Motor neuron (in vitro differentiated cells): ENCODE measurements around the gene OR2D3. TPM values are rescaled to one million over a fixed set of nuclear protein-coding genes. Genes with fewer than 3 reads are reported as not detected.
"Not testable (repeated sequence)": the region's sequence is repeated elsewhere in the genome, so short reads cannot be mapped to it uniquely, and the experiment has no call there.

Source experiments
- ATAC-seq, 8 experiments: fragments of 200-7000 bp; cut with Tn5 transposase; replicated peaks in 6 of 8; 2 replicates each; pipeline ENCODE4 v1.8.0; 2021; ENCODE audit warnings: mild to moderate bottlenecking in 8 of 8, moderate library complexity in 8 of 8
- H3K27ac ChIP-seq, 2 donors: fragments of 250-450 bp; sonication (Bioruptor Pico); 2 replicates each; pipeline ENCODE4 v1.9.0; 2021; ENCODE audit warnings: antibody characterized with exemption in 2 of 2, mild to moderate bottlenecking in 2 of 2, moderate library complexity in 1 of 2
- H3K4me1 ChIP-seq, 2 donors: fragments of 250-450 bp; sonication (Bioruptor Pico); replicated peaks in 1 of 2; 2 replicates each; pipeline ENCODE4 v1.6.1; 2021; ENCODE audit warnings: antibody characterized with exemption in 2 of 2, mild to moderate bottlenecking in 2 of 2, moderate library complexity in 1 of 2
- H3K4me3 ChIP-seq, 5 donors: fragments of 250-450 bp; sonication (Bioruptor Pico); 2 replicates each; pipeline ENCODE4 v1.9.0; 2021; ENCODE audit warnings: antibody characterized with exemption in 5 of 5, mild to moderate bottlenecking in 5 of 5, moderate library complexity in 4 of 5
- WGBS, 10 experiments: fragments of 450-650 bp; shearing (Covaris generic); methylation state at CpG; one replicate each; pipeline ENCODE4 v1.0.0; 2022; 5-methylcytosine and 5-hydroxymethylcytosine counted together
- in situ Hi-C, 9 experiments: fragments of 400-800 bp; cut with MboI; loops; one replicate each; pipeline ENCODE4 v1.15.0; 2021; ENCODE audit warnings: low sequenced_read_pairs in 9 of 9, low pct_unique_long_range_greater_than_20kb in 2 of 9; ENCODE audit not compliant: unreplicated experiment in 9 of 9
- total RNA-seq, 8 experiments: library from RNA; unstranded; fragments of 300-600 nt; gene quantifications; 2 replicates each; pipeline versions ENCODE4 v1.2.3 to v1.2.4, GENCODE V29; 2022

Gene OR2D3
- total RNA-seq, 8 experiments from 2014 or later, result 0.52 to 3.0 (median 1.1) TPM; not detected in 4

DNA sequence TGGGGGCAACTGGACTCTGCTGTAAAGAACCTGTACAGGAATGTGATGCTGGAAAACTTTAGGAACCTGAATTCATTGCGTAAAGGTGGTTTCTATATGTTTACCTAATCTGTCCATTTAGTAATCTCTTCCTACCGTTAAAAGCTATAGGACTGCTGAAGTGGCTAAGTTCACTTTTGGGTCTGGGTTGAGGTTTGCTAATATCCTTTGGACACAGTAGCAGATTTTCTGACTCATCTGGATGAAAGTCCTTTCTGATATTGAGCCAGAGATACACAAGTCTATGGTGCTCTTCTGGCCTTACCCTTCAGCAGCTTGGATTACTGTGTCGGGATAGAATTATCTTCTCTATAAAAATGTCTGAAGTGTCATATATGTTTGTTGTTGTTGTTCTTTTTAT, 22.3 kb downstream of the OR2D3 start:
- ATAC-seq, result no peak

GRCh38 chr11:6954248-6954647, 33.4 kb downstream of the OR2D3 start:
- H3K27ac ChIP-seq, H3K4me1 ChIP-seq, in situ Hi-C loops, ATAC-seq, H3K4me3 ChIP-seq: not testable (repeated sequence)
- WGBS, 10 experiments, result 100% methylated on average over 4 of the region's 10 CpGs; no CpG with 5 or more reads in 9 of the 10 experiments

More for the DNA sequence above, 22.3 kb downstream of the OR2D3 start:
- H3K4me1 ChIP-seq, result no peaks in the 10 kb centered on the region
- 78 to 100% (median 100%) methylated on average over 1 to 3 of the region's 3 CpGs; no CpG with 5 or more reads in 2 of the 10 experiments for WGBS, 10 experiments
- in situ Hi-C loops, result no loop called here
- H3K27ac ChIP-seq, result no peak overlapping the region
- H3K4me3 ChIP-seq, result no peak overlapping the region

- no peak for ATAC-seq
- no peaks in the 10 kb centered on the region for H3K4me1 ChIP-seq
- no peak overlapping the region for H3K4me3 ChIP-seq
- in situ Hi-C loops, result no loop called here
- no peak overlapping the region for H3K27ac ChIP-seq
These were observed 41.3 kb downstream of the OR2D3 start for GRCh38 chr11:6962141-6962540.

DNA sequence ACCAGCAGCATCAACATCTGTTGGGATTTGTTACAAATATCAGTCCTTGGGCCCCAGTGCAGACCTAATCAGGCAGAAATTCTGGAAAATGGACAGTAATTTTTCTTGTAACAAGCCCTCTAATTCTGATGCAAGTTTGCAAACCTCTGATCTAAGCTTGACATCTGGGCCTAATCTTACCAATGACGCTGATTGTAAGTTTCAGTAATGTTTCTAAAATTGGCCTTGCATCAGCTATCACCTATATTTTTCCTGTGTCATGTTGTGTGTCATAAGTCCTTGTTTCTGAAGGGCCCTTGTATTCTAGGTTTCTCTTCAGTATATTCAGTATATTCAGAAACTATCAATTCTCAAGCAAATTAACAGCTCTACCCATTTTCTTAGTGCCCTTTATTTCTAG, 41.9 kb downstream of the OR2D3 start:
- 83 to 100% (median 86%) methylated on average over 1 of the region's 1 CpG; no CpG with 5 or more reads in 5 of the 10 experiments for WGBS, 10 experiments
- no peak overlapping the region for H3K27ac ChIP-seq
- no peak for ATAC-seq
- H3K4me1 ChIP-seq, result no peaks in the 10 kb centered on the region
- no peak overlapping the region for H3K4me3 ChIP-seq
- in situ Hi-C loops, result no loop called here

- ATAC-seq, result no peak
- WGBS, 10 experiments, result 80 to 100% (median 100%) methylated on average over 1 of the region's 1 CpG; no CpG with 5 or more reads in 6 of the 10 experiments
- H3K4me1 ChIP-seq, result no peaks in the 10 kb centered on the region
- no peak overlapping the region for H3K27ac ChIP-seq
- in situ Hi-C loops, result no loop called here
- H3K4me3 ChIP-seq, result no peak overlapping the region
These were observed 48.0 kb downstream of the OR2D3 start for GRCh38 chr11:6968816-6969215.

DNA sequence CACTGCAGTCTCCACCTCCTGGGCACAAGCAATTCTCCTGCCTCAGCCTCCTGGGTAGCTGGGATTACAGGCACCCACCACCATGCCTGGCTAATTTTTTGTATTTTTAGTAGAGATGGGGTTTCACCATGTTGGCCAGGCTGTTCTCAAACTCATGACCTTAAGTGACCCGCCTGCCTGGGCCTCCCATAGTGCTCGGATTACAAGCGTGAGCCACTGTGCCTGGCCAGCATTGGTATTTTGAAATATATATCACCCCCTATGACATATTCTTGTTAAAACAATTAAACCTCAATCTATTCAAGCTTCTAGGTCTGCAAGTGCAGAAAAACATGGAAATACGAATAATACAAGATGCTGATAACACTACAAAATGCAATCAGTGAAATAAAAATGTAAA, 49.1 kb downstream of the OR2D3 start:
- H3K4me3 ChIP-seq, H3K27ac ChIP-seq, H3K4me1 ChIP-seq, ATAC-seq, in situ Hi-C loops: not testable (repeated sequence)
- WGBS, 10 experiments, result 40 to 100% (median 75%) methylated on average over 1 to 4 of the region's 4 CpGs; no CpG with 5 or more reads in 2 of the 10 experiments

Other genes with a start within 250 kb of the OR2D3 start
- 100 to 1,000 TPM in 1 of 8 experiments, 10 to 100 TPM in 7; 39.8 to 118 (median 56.9) TPM for gene MRPL17, start 237.7 kb upstream of the OR2D3 start, total RNA-seq
- 1 to 10 TPM in 1 of 8 experiments, under 1 TPM in 7; 0.05 to 1.3 (median 0.35) TPM for gene OR2AG2, start 149.0 kb upstream of the OR2D3 start, total RNA-seq
- gene OR2AG1, start 138.0 kb upstream of the OR2D3 start, total RNA-seq, result 1 to 10 TPM in 1 of 8 experiments, under 1 TPM in 7; 0.05 to 1.7 (median 0.28) TPM
- 1 to 10 TPM in 1 of 8 experiments, under 1 TPM in 7; 0.08 to 1.3 (median 0.28) TPM for gene OR6A2, start 121.3 kb upstream of the OR2D3 start, total RNA-seq
- gene OR10A5, start 75.3 kb upstream of the OR2D3 start, total RNA-seq, result 1 to 10 TPM in 2 of 8 experiments, under 1 TPM in 3, not detected in 3; 0.16 to 1.8 (median 0.76) TPM
- gene OR10A2, start 57.9 kb upstream of the OR2D3 start, total RNA-seq, result 1 to 10 TPM in 1 of 8 experiments, under 1 TPM in 6, not detected in 1; 0.05 to 1.3 (median 0.50) TPM
- 1 to 10 TPM in 1 of 8 experiments, under 1 TPM in 4, not detected in 3; 0.22 to 1.6 (median 0.81) TPM for gene OR10A4, start 44.4 kb upstream of the OR2D3 start, total RNA-seq
- gene OR2D2, start 28.5 kb upstream of the OR2D3 start, total RNA-seq, result 1 to 10 TPM in 3 of 8 experiments, under 1 TPM in 3, not detected in 2; 0.11 to 1.6 (median 0.88) TPM
- gene ZNF215, start 5.4 kb downstream of the OR2D3 start, total RNA-seq, result 10 to 100 TPM in 1 of 8 experiments, 1 to 10 TPM in 7; 2.5 to 12.3 (median 3.2) TPM
- gene ZNF214, start 99.3 kb downstream of the OR2D3 start, total RNA-seq, result 1 to 10 TPM; 2.1 to 9.8 (median 7.8) TPM
- under 1 TPM; 0.10 to 0.90 (median 0.38) TPM for gene NLRP14, start 99.5 kb downstream of the OR2D3 start, total RNA-seq
- under 1 TPM in 3 of 8 experiments, not detected in 5; 0.05 to 0.38 (median 0.18) TPM for gene RBMXL2, start 168.0 kb downstream of the OR2D3 start, total RNA-seq